Measurements from ENCODE around the gene ME3.
"Not testable (repeated sequence)": the region's sequence is repeated elsewhere in the genome, so short reads cannot be mapped to it uniquely, and the experiment has no call there.

Gene ME3

DNA sequence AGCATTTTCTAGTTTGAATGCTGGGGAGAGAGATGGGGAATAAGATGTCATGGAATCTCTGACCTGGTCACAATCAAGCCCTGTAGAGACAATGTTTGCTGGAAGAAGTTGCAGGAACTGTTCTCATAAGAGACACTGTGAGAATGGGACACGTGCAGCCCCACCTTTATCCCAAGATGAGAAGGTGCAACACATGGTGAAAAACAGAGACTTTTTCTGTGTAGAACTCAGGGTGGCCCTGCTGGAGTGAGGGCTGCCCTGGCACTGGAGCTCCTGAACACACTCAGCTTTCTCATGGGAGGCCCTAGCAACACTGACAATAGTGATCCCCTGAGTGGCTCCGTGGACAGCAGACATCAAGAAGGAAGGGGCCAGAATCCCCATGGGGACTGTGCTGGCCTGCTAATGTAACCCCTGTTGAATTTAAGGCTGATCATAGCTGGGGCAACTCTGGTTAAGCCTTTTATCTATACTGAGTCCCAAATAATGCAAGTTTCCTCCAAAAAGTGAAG, 106.6 kb downstream of the ME3 start:
- no peak overlapping the region for H3K27ac Mint-ChIP-seq
- no peaks in the 10 kb centered on the region for H3K36me3 Mint-ChIP-seq (ENCODE audit: low read depth)
- no peak overlapping the region for H3K4me3 Mint-ChIP-seq
- DNase-seq (no peak), ATAC-seq (no peak)
- peaks cover 2% of the 10 kb centered on the region for H3K4me1 Mint-ChIP-seq
- peaks cover 8% of the 10 kb centered on the region for H3K27me3 Mint-ChIP-seq
- H3K9me3 Mint-ChIP-seq: peaks cover 26% of the 10 kb centered on the region

GRCh38 chr11:86565388-86565787, 107.0 kb downstream of the ME3 start:
- H3K27ac Mint-ChIP-seq: no peak overlapping the region

GRCh38 chr11:86562842-86563241, 109.6 kb downstream of the ME3 start:
- H3K4me1 Mint-ChIP-seq, ATAC-seq, H3K4me3 Mint-ChIP-seq: not testable (repeated sequence)

More at GRCh38 chr11:86565388-86565787, 107.0 kb downstream of the ME3 start:
- Mint-ChIP-seq H3K36me3 (ENCODE audit: low read depth) (no peaks in the 10 kb centered on the region), H3K27me3 (peaks cover 8% of the 10 kb centered on the region), H3K9me3 (peaks cover 29% of the 10 kb centered on the region), H3K4me1 (peaks cover 2% of the 10 kb centered on the region), H3K4me3 (no peak overlapping the region)
- no peak for DNase-seq
- ATAC-seq: no peak

GRCh38 chr11:86559311-86559945, 113.0 kb downstream of the ME3 start:
- Mint-ChIP-seq H3K4me1 (no peaks in the 10 kb centered on the region), H3K4me3 (no peak overlapping the region), H3K9me3 (peaks cover 33% of the 10 kb centered on the region), H3K27me3 (peaks cover 4% of the 10 kb centered on the region), H3K36me3 (ENCODE audit: low read depth) (no peaks in the 10 kb centered on the region), H3K27ac (no peak overlapping the region)
- ATAC-seq: no peak
- DNase-seq: no peak

More at GRCh38 chr11:86562842-86563241, 109.6 kb downstream of the ME3 start:
- H3K36me3 Mint-ChIP-seq (ENCODE audit: low read depth); DNase-seq; H3K27me3 Mint-ChIP-seq; H3K27ac Mint-ChIP-seq: not testable (repeated sequence)
- peaks cover 33% of the 10 kb centered on the region for H3K9me3 Mint-ChIP-seq

- Mint-ChIP-seq H3K27ac (no peak overlapping the region), H3K9me3 (peaks cover 29% of the 10 kb centered on the region), H3K27me3 (peaks cover 4% of the 10 kb centered on the region), H3K4me1 (no peaks in the 10 kb centered on the region), H3K36me3 (ENCODE audit: low read depth) (no peaks in the 10 kb centered on the region), H3K4me3 (no peak overlapping the region)
- no peak for ATAC-seq
- no peak for DNase-seq
Observed at GRCh38 chr11:86558841-86559240, 113.6 kb downstream of the ME3 start.

GRCh38 chr11:86558207-86558606, 114.2 kb downstream of the ME3 start:
- no peak overlapping the region for H3K4me3 Mint-ChIP-seq
- no peaks in the 10 kb centered on the region for H3K36me3 Mint-ChIP-seq (ENCODE audit: low read depth)
- DNase-seq (no peak), ATAC-seq (no peak)
- H3K9me3 Mint-ChIP-seq: peaks cover 22% of the 10 kb centered on the region
- H3K27me3 Mint-ChIP-seq: peaks cover 4% of the 10 kb centered on the region
- no peak overlapping the region for H3K27ac Mint-ChIP-seq
- H3K4me1 Mint-ChIP-seq: no peaks in the 10 kb centered on the region

DNA sequence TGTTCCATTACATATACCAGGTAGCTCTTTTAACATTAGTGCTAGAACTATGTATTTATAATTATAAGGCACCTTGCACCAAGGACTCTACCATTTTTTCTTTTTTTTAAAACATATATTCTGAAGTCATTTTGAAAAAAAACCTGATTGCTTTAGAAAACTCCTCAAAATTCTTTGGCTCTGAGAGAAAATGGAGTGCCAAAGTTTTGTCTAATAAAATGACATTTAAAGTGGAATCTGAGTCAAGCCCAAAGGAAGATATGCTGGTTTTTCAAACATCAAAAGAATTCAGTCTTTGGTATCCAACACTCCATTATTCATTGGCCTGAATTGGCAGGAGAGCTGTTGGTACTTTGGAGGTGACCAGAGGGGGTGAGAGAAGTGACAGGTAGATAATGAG, 116.5 kb downstream of the ME3 start:
- no peaks in the 10 kb centered on the region for H3K4me1 Mint-ChIP-seq
- no peak overlapping the region for H3K4me3 Mint-ChIP-seq
- H3K27ac Mint-ChIP-seq: no peak overlapping the region
- DNase-seq: no peak
- H3K27me3 Mint-ChIP-seq: peaks cover 8% of the 10 kb centered on the region
- H3K36me3 Mint-ChIP-seq (ENCODE audit: low read depth): no peaks in the 10 kb centered on the region
- peaks cover 7% of the 10 kb centered on the region for H3K9me3 Mint-ChIP-seq
- no peak for ATAC-seq

DNA sequence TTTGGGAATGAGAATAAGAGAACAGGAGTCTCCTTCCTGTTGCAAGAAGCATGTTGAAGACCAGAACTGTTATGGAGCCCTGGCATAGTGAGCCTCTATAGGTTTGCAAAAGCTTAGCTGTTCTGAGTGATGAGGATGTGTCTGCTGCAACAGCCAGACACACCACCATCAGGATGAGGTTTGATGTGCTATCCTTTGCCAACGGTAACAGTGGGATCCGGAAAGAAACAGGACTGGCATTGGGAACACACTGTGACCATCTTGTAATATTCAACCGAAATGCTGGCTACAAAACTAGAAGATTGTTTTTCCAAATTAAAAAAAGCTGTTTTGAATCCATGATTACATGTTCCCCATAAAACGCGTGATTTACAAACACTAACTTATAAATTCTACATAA, 117.0 kb downstream of the ME3 start:
- Mint-ChIP-seq H3K4me1 (no peaks in the 10 kb centered on the region), H3K9me3 (peaks cover 4% of the 10 kb centered on the region), H3K27ac (no peak overlapping the region), H3K4me3 (no peak overlapping the region), H3K36me3 (ENCODE audit: low read depth) (no peaks in the 10 kb centered on the region), H3K27me3 (peaks cover 6% of the 10 kb centered on the region)
- ATAC-seq (no peak), DNase-seq (no peak)

- Mint-ChIP-seq H3K36me3 (ENCODE audit: low read depth) (no peaks in the 10 kb centered on the region), H3K4me1 (no peaks in the 10 kb centered on the region), H3K9me3 (no peaks in the 10 kb centered on the region), H3K27me3 (peaks cover 6% of the 10 kb centered on the region), H3K4me3 (no peak overlapping the region), H3K27ac (no peak overlapping the region)
- DNase-seq (no peak), ATAC-seq (no peak)
Observed at GRCh38 chr11:86553265-86553664, 119.2 kb downstream of the ME3 start.

GRCh38 chr11:86551288-86552092, 120.9 kb downstream of the ME3 start:
- Mint-ChIP-seq H3K4me1 (no peaks in the 10 kb centered on the region), H3K9me3 (no peaks in the 10 kb centered on the region), H3K27me3 (peaks cover 6% of the 10 kb centered on the region), H3K36me3 (ENCODE audit: low read depth) (no peaks in the 10 kb centered on the region), H3K4me3 (no peak overlapping the region), H3K27ac (no peak overlapping the region)
- ATAC-seq (no peak), DNase-seq (no peak)

DNA sequence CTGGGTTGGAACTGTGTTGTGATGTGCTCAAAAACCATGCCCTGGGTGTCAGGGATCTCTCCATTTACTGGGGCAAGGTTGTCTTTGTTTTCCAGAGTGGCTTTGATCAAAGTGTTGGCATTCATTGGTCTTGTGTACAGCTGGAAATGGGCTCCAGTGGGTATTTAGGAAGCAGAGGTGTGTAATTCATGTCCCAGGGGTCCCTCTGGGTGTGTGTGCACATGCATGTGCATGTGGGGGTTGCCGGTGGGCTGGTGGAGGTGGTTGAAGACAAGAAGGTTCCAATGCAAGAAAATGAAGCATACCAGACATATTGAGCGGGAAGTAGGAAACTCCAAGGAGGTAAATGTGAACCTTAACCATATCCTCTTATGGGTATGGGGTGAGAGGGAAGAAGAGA, 121.7 kb downstream of the ME3 start:
- Mint-ChIP-seq H3K4me1 (no peaks in the 10 kb centered on the region), H3K4me3 (no peak overlapping the region), H3K27me3 (peaks cover 6% of the 10 kb centered on the region), H3K9me3 (no peaks in the 10 kb centered on the region), H3K27ac (no peak overlapping the region), H3K36me3 (ENCODE audit: low read depth) (no peaks in the 10 kb centered on the region)
- ATAC-seq (no peak), DNase-seq (no peak)

DNA sequence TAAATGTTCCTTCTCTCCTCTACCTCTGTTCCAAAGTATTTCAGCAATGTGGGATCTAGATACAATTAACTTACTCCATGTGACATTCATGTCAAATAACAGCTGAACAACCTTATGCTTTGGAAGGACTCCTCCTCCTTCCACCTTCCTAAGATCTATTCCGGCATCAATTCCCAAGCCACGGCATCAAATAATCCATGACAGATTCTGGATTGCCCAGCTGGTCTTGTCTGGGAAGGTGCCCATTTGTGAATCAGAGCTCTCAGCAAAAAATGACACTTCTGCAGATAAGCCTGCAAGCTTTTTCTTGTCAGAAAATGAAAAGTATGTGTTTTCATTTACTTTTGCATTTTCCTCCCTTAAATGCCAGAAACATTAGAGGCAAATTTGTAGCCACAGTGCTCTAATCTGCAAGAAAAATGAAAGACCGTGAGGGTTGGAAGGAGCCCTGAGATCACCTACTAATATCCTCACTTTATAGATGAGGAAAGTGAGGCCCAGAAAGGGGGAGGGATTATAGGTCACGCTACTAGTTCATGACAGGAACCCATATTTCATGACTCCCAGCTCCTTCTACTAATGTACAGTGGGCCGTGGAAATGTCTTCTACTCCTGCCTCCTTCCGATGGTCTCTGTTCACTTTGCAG, 124.0 kb downstream of the ME3 start:
- DNase-seq (no peak), ATAC-seq (no peak)
- H3K27ac Mint-ChIP-seq: no peak overlapping the region
- H3K27me3 Mint-ChIP-seq: peaks cover 4% of the 10 kb centered on the region
- H3K4me3 Mint-ChIP-seq: no peak overlapping the region
- no peaks in the 10 kb centered on the region for H3K36me3 Mint-ChIP-seq (ENCODE audit: low read depth)
- H3K9me3 Mint-ChIP-seq: no peaks in the 10 kb centered on the region
- no peaks in the 10 kb centered on the region for H3K4me1 Mint-ChIP-seq

- Mint-ChIP-seq H3K4me3 (no peak overlapping the region), H3K36me3 (ENCODE audit: low read depth) (no peaks in the 10 kb centered on the region), H3K27ac (no peak overlapping the region), H3K9me3 (no peaks in the 10 kb centered on the region), H3K4me1 (no peaks in the 10 kb centered on the region), H3K27me3 (peaks cover 7% of the 10 kb centered on the region)
- ATAC-seq (no peak), DNase-seq (no peak)
Observed at GRCh38 chr11:86547727-86548126, 124.7 kb downstream of the ME3 start.

- not testable (repeated sequence) for H3K27ac Mint-ChIP-seq; H3K9me3 Mint-ChIP-seq; H3K4me3 Mint-ChIP-seq; H3K4me1 Mint-ChIP-seq; H3K27me3 Mint-ChIP-seq; DNase-seq; H3K36me3 Mint-ChIP-seq (ENCODE audit: low read depth); ATAC-seq
Observed at GRCh38 chr11:86541299-86541698, 131.1 kb downstream of the ME3 start.

GRCh38 chr11:86538223-86538548, 134.2 kb downstream of the ME3 start:
- Mint-ChIP-seq H3K4me3 (no peak overlapping the region), H3K4me1 (no peaks in the 10 kb centered on the region), H3K27me3 (peaks cover 11% of the 10 kb centered on the region), H3K36me3 (ENCODE audit: low read depth) (no peaks in the 10 kb centered on the region), H3K9me3 (peaks cover 5% of the 10 kb centered on the region), H3K27ac (no peak overlapping the region)
- no peak for ATAC-seq
- no peak for DNase-seq
